ENCODE measurements around the gene TEX13C. TPM values are rescaled to one million over a fixed set of nuclear protein-coding genes. Genes with fewer than 3 reads are reported as not detected.
"Not testable (repeated sequence)": the region's sequence is repeated elsewhere in the genome, so short reads cannot be mapped to it uniquely, and the experiment has no call there.

The TEX13C gene
- total RNA-seq, 2 experiments from 2014 or later = not detected

DNA sequence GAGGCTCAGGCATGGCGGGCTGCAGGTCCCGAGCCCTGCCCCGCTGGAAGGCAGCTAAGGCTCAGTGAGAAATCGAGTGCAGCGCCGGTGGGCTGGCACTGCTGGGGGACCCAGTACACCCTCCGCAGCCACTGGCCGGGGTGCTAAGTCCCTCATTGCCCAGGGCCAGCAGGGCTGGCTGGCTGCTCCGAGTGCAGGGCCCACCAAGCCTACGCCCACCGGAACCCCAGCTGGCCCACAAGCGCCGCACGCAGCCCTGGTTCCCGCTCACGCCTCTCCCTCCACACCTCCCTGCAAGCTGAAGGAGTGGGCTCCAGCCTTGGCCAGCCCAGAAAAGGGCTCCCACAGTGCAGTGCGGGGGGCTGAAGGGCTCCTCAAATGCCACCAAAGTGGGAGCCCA, 505 bp upstream of the TEX13C start:
- H3K27ac Mint-ChIP-seq; POLR2A ChIA-PET; H3K27me3 Mint-ChIP-seq; H3K36me3 Mint-ChIP-seq (ENCODE audit: low read depth); H3K4me3 Mint-ChIP-seq; H3K9me3 Mint-ChIP-seq (ENCODE audit: low read depth); CTCF ChIA-PET; DNase-seq; intact Hi-C loops (cut with DNase I, micrococcal nuclease); ATAC-seq; H3K4me1 Mint-ChIP-seq: not testable (repeated sequence)

DNA sequence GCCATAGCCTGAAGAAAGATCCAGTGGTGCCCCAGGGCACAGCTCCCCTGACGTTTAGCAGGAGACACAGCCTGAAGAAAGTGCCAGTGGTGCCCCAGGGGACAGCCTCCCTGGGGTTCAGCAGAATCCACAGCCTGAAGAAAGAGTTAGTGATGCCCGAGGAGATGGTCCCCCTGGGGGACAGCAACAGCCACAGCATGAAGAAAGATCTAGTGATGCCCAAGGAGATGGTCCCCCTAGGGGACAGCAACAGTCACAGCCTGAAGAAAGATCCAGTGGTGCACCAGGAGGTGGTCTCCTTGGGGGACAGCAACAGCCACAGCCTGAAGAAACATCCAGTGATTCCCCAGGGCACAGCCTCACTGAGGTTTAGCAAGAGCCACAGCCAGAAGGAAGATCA, 2.8 kb downstream of the TEX13C start:
- DNase-seq = no peak
- Mint-ChIP-seq H3K9me3 (ENCODE audit: low read depth) (no peaks in the 10 kb centered on the region), H3K36me3 (ENCODE audit: low read depth) (no peaks in the 10 kb centered on the region), H3K27me3 (no peaks in the 10 kb centered on the region), H3K4me3 (no peak overlapping the region), H3K4me1 (no peaks in the 10 kb centered on the region), H3K27ac (no peak overlapping the region)
- ChIA-PET POLR2A (no interaction called here), CTCF (no interaction called here)
- ATAC-seq = no peak
- intact Hi-C loops (cut with DNase I, micrococcal nuclease) = loop anchor here in 1 of 2 experiments (5.0 kb wide), 1 partner anchor 190 kb away; no protein-coding TSS in a partner anchor

DNA sequence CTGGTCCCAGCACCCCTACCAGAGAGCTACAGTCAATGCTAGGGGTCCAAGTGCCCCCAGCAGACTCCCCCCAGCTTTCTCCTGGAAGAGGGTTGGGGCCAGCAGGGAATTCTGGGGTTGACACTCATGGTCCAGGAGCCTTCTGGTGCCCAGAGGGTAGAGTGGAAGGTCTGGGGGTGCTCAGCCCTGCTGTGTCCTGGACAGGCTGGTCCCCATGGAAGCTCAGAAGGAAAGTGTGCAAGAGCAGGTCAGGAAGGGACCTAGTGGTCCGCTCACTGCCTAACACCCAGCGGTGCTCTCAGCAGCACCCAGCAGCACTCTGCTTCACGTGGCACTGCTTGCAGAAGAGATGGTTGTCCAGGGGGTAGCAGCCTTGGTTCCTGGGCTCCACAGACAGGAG, 6.9 kb downstream of the TEX13C start:
- H3K4me1 Mint-ChIP-seq = no peaks in the 10 kb centered on the region
- no peaks in the 10 kb centered on the region for H3K9me3 Mint-ChIP-seq (ENCODE audit: low read depth)
- intact Hi-C loops (cut with DNase I, micrococcal nuclease) = no loop called here
- ChIA-PET CTCF (no interaction called here), POLR2A (no interaction called here)
- no peak overlapping the region for H3K4me3 Mint-ChIP-seq
- no peaks in the 10 kb centered on the region for H3K27me3 Mint-ChIP-seq
- H3K27ac Mint-ChIP-seq = no peak overlapping the region
- ATAC-seq (no peak), DNase-seq (no peak)
- H3K36me3 Mint-ChIP-seq (ENCODE audit: low read depth) = no peaks in the 10 kb centered on the region

DNA sequence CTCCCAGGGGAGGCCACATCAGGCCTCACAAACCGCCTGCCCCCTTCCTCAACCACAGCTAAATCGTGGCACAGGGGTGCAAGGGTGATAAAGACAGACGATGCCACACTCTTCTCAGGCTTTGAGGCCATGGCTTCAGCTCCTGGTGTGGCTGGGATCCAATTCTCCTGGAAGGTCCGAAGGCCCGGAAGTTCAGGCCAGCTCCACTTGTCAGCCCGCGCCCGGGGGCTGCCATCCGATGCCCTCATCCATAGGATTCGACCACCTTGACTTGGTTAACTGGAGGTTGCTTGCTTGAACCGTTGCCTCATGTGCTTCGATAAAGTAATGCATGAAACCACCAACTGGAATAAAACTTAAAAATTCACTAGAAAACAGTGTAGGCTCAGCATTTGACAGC, 8.2 kb downstream of the TEX13C start:
- H3K4me1 Mint-ChIP-seq = no peaks in the 10 kb centered on the region
- no peaks in the 10 kb centered on the region for H3K27me3 Mint-ChIP-seq
- ChIA-PET POLR2A (no interaction called here), CTCF (no interaction called here)
- H3K27ac Mint-ChIP-seq = no peak overlapping the region
- ATAC-seq (no peak), DNase-seq (no peak)
- no peak overlapping the region for H3K4me3 Mint-ChIP-seq
- H3K36me3 Mint-ChIP-seq (ENCODE audit: low read depth) = no peaks in the 10 kb centered on the region
- intact Hi-C loops (cut with DNase I, micrococcal nuclease) = no loop called here
- no peaks in the 10 kb centered on the region for H3K9me3 Mint-ChIP-seq (ENCODE audit: low read depth)

- DNase-seq = no peak
- Mint-ChIP-seq H3K9me3 (ENCODE audit: low read depth) (no peaks in the 10 kb centered on the region), H3K27me3 (no peaks in the 10 kb centered on the region), H3K36me3 (ENCODE audit: low read depth) (no peaks in the 10 kb centered on the region), H3K27ac (no peak overlapping the region), H3K4me1 (no peaks in the 10 kb centered on the region), H3K4me3 (no peak overlapping the region)
- ChIA-PET CTCF (no interaction called here), POLR2A (no interaction called here)
- ATAC-seq = no peak
- intact Hi-C loops (cut with DNase I, micrococcal nuclease) = no loop called here
These were observed 13.9 kb downstream of the TEX13C start for GRCh38 chrX:125333583-125333982.

DNA sequence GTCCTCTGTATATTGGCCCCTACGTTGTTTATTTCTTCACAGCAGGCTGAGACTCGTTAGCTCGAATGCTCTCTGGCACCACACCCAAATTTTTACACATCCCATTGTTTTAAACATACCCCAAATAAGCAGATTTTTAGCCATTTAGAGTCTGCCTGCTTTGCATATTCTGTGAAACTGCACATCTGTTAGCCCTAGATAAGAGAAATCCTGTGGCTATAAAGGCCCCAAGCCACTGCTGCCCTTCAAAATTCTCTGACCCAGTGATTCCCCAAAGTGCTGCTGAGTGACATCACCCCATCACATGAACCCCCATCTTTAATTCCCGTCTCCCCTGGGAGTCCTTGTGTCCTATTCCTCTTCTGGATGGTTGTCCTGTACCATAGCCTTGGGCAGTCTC, 20.8 kb downstream of the TEX13C start:
- Mint-ChIP-seq H3K4me1 (no peaks in the 10 kb centered on the region), H3K9me3 (ENCODE audit: low read depth) (no peaks in the 10 kb centered on the region), H3K27ac (no peak overlapping the region), H3K36me3 (ENCODE audit: low read depth) (no peaks in the 10 kb centered on the region), H3K4me3 (no peak overlapping the region), H3K27me3 (peaks cover 2% of the 10 kb centered on the region)
- ChIA-PET CTCF (no interaction called here), POLR2A (no interaction called here)
- intact Hi-C loops (cut with DNase I, micrococcal nuclease) = no loop called here
- ATAC-seq (no peak), DNase-seq (no peak)

GRCh38 chrX:125374169-125374568, 54.5 kb downstream of the TEX13C start:
- no peaks in the 10 kb centered on the region for H3K27me3 Mint-ChIP-seq
- H3K4me1 Mint-ChIP-seq = no peaks in the 10 kb centered on the region
- ATAC-seq (no peak), DNase-seq (no peak)
- H3K36me3 Mint-ChIP-seq (ENCODE audit: low read depth) = no peaks in the 10 kb centered on the region
- no peak overlapping the region for H3K4me3 Mint-ChIP-seq
- H3K9me3 Mint-ChIP-seq (ENCODE audit: low read depth) = no peaks in the 10 kb centered on the region
- ChIA-PET CTCF (no interaction called here), POLR2A (no interaction called here)
- intact Hi-C loops (cut with DNase I, micrococcal nuclease) = no loop called here
- H3K27ac Mint-ChIP-seq = no peak overlapping the region

Data from activated CD4-positive, alpha-beta T cell treated with anti-CD3 and anti-CD28 coated beads for 36 hours (primary cell).